ENCODE results near the gene PHF5A.

PHF5A gene

DNA sequence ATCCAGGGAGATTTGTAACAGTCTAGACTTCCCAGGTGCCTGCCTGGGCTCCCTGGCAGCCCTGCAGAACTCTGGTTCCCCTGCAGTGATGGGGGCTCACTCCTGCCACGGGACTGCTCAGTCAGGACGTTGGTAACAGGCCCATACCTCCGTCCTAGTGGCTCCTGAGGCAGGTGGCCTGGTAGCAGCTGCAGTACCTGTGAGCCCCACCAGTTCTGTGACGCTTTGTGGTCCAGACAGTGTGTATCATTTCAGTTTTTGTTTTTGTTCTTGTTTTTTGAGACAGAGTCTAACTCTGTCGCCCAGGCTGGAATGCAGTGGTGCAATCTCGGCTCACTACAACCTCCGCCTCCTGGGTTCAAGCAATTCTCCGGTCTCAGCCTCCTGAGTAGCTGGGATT, 48.0 kb upstream of the PHF5A start:
- no peaks in the 10 kb centered on the region for H3K36me3 ChIP-seq (replicated peaks; ENCODE audit: insufficient read depth, low read length)
- no peaks in the 10 kb centered on the region for H4K20me1 ChIP-seq (ENCODE audit: insufficient read depth, low read length)
- H3K4me1 ChIP-seq (ENCODE audit: low read length) = no peaks in the 10 kb centered on the region

DNA sequence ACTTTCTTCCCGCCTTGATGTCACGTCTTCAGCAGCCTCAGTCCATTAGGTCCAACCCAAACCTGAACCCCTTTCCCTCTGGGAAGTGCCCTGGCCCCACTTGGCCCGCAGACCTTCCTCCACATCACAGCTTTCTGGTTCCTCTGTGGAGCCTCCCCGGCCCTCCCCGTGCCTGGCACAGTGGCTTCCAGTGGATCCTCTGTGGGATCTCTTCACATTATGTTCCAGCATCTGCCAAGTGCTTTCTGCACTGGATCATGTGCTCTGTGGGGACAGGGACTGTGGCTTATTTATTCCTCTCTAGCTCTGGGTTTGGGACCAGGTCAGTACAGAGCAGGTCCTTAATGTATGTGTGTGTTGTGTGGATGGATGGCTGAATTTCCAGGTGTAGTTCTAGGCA, 44.9 kb upstream of the PHF5A start:
- Histone ChIP-seq H3K9me2 (replicated peaks; ENCODE audit: insufficient read depth, low read length) (no peaks in the 10 kb centered on the region), H3K27ac (ENCODE audit: low read length) (no peak overlapping the region), H3K4me1 (ENCODE audit: low read length) (no peaks in the 10 kb centered on the region), H3K4me2 (ENCODE audit: low read depth, low read length) (no peak overlapping the region), H3K9me3 (replicated peaks; ENCODE audit: insufficient read depth, low read length) (no peaks in the 10 kb centered on the region), H3K36me3 (replicated peaks; ENCODE audit: insufficient read depth, low read length) (0 out of 2 replicates have a peak, but pooled peaks cover under 1% of the 10 kb centered on the region), H3K79me2 (ENCODE audit: low read length) (peaks cover 27% of the 10 kb centered on the region), H4K20me1 (ENCODE audit: insufficient read depth, low read length) (no peaks in the 10 kb centered on the region), H3K27me3 (replicated peaks; ENCODE audit: insufficient read depth, low read length) (no peaks in the 10 kb centered on the region), H2AFZ (ENCODE audit: low read length) (no peak overlapping the region), H3K9ac (ENCODE audit: low read length) (no peak overlapping the region), H3K4me3 (ENCODE audit: low read length) (no peak overlapping the region), H3F3A (ENCODE audit: insufficient read depth, low read length) (no peaks in the 10 kb centered on the region)
- no peak for DNase-seq
- TF ChIP-seq EZH2phosphoT487 (IDR thresholded peaks at IDR 0.05; ENCODE audit: low read length) (no peak), EZH2 (optimal IDR thresholded peaks at IDR 0.05; ENCODE audit: low read depth, low read length) (no peak)
- TF ChIP-seq, protein P1, sequence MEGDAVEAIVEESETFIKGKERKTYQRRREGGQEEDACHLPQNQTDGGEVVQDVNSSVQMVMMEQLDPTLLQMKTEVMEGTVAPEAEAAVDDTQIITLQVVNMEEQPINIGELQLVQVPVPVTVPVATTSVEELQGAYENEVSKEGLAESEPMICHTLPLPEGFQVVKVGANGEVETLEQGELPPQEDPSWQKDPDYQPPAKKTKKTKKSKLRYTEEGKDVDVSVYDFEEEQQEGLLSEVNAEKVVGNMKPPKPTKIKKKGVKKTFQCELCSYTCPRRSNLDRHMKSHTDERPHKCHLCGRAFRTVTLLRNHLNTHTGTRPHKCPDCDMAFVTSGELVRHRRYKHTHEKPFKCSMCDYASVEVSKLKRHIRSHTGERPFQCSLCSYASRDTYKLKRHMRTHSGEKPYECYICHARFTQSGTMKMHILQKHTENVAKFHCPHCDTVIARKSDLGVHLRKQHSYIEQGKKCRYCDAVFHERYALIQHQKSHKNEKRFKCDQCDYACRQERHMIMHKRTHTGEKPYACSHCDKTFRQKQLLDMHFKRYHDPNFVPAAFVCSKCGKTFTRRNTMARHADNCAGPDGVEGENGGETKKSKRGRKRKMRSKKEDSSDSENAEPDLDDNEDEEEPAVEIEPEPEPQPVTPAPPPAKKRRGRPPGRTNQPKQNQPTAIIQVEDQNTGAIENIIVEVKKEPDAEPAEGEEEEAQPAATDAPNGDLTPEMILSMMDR (IDR thresholded peaks at IDR 0.05; ENCODE audit: low read length) = no peak

More for the DNA sequence above, 48.0 kb upstream of the PHF5A start:
- no peak overlapping the region for H2AFZ ChIP-seq (ENCODE audit: low read length)
- TF ChIP-seq EZH2 (optimal IDR thresholded peaks at IDR 0.05; ENCODE audit: low read depth, low read length) = no peak
- no peak for TF ChIP-seq EZH2phosphoT487 (IDR thresholded peaks at IDR 0.05; ENCODE audit: low read length)
- TF ChIP-seq, protein P1 (IDR thresholded peaks at IDR 0.05; ENCODE audit: low read length) = no peak
- H3K9ac ChIP-seq (ENCODE audit: low read length) = no peak overlapping the region
- H3K4me2 ChIP-seq (ENCODE audit: low read depth, low read length) = no peak overlapping the region
- no peak overlapping the region for H3K4me3 ChIP-seq (ENCODE audit: low read length)
- no peak overlapping the region for H3K27ac ChIP-seq (ENCODE audit: low read length)
- H3F3A ChIP-seq (ENCODE audit: insufficient read depth, low read length) = no peaks in the 10 kb centered on the region
- DNase-seq = no peak
- H3K9me3 ChIP-seq (replicated peaks; ENCODE audit: insufficient read depth, low read length) = no peaks in the 10 kb centered on the region
- no peaks in the 10 kb centered on the region for H3K9me2 ChIP-seq (replicated peaks; ENCODE audit: insufficient read depth, low read length)
- no peaks in the 10 kb centered on the region for H3K27me3 ChIP-seq (replicated peaks; ENCODE audit: insufficient read depth, low read length)
- peaks cover 6% of the 10 kb centered on the region; the same call in 1 of the 2 replicates for H3K79me2 ChIP-seq (ENCODE audit: low read length)

DNA sequence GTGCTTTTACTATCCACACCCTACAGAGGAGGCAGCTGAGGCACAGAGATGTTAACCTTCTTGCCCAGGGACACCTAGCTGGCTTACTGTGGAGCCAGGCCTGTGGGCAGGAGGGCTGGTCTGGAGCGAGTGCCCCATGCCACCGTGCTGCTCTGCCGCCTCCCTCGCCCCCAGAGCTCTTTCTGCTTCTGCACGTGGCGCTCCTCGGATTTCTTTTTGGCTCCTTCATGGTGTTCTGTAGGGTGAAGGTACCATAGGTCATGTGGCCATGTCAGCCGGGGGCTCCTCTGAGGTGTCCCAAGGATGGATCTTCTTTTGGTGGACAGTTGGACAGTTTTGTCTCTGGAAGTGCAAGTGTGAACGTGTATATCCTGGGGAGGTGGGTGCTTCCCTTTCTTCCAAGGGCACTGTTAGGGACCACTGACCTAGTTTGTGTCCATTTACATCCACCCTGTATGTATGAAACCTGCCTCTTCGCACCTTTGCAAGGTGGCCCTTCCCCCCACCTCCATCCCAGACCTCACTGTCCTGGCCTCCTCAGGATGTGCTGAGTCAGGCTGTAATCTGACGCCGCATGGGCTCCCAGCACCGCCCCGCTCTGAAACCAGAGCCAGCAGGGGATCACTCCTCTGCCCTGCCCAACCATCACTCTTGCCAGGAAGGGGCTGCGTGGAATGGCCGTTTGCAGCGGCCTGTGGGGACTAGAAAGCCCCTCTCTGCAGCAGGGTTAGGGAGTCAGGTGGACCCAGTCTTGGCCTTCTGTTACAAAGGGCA, 44.1 kb upstream of the PHF5A start:
- Histone ChIP-seq H3K4me2 (ENCODE audit: low read depth, low read length) (no peak overlapping the region), H3K27ac (ENCODE audit: low read length) (no peak overlapping the region)

More for the DNA sequence above, 44.1 kb upstream of the PHF5A start:
- Histone ChIP-seq H4K20me1 (ENCODE audit: insufficient read depth, low read length) (no peaks in the 10 kb centered on the region), H3K9me3 (replicated peaks; ENCODE audit: insufficient read depth, low read length) (no peaks in the 10 kb centered on the region), H3K9me2 (replicated peaks; ENCODE audit: insufficient read depth, low read length) (no peaks in the 10 kb centered on the region), H2AFZ (ENCODE audit: low read length) (no peak overlapping the region), H3K9ac (ENCODE audit: low read length) (no peak overlapping the region), H3K4me3 (ENCODE audit: low read length) (no peak overlapping the region), H3K27me3 (replicated peaks; ENCODE audit: insufficient read depth, low read length) (no peaks in the 10 kb centered on the region), H3K36me3 (replicated peaks; ENCODE audit: insufficient read depth, low read length) (0 out of 2 replicates have a peak, but pooled peaks cover 3% of the 10 kb centered on the region), H3K4me1 (ENCODE audit: low read length) (no peaks in the 10 kb centered on the region), H3F3A (ENCODE audit: insufficient read depth, low read length) (no peaks in the 10 kb centered on the region), H3K79me2 (ENCODE audit: low read length) (peaks cover 35% of the 10 kb centered on the region)
- no peak for TF ChIP-seq EZH2phosphoT487 (IDR thresholded peaks at IDR 0.05; ENCODE audit: low read length)
- TF ChIP-seq, protein P1 (IDR thresholded peaks at IDR 0.05; ENCODE audit: low read length) = no peak
- TF ChIP-seq EZH2 (optimal IDR thresholded peaks at IDR 0.05; ENCODE audit: low read depth, low read length) = no peak
- DNase-seq = no peak

Data from MM.1S (cell line).